GM21717 (cell line): ENCODE results near the gene GNLY.
A peak's percentile ranks its signal among the peaks of the same experiment; 100 is the strongest.
"Not testable (repeated sequence)": the region's sequence is repeated elsewhere in the genome, so short reads cannot be mapped to it uniquely, and the experiment has no call there.

Source experiments
- ATAC-seq: cut with Tn5 transposase; IDR thresholded peaks from one replicate; pipeline ENCODE4 v1.9.1; 2021; ENCODE audit warnings: mild to moderate bottlenecking, moderate library complexity; ENCODE audit not compliant: unreplicated experiment

Gene GNLY

GRCh38 chr2:85706599-85707296, 12.6 kb downstream of the GNLY start:
- no peak for ATAC-seq

- ATAC-seq: peak; percentile 50
Observed at GRCh38 chr2:85707304-85707703, 13.1 kb downstream of the GNLY start.

- ATAC-seq: no peak
Observed at GRCh38 chr2:85708641-85709040, 14.5 kb downstream of the GNLY start.

- ATAC-seq: no peak
Observed at GRCh38 chr2:85709401-85709811, 15.2 kb downstream of the GNLY start.

- ATAC-seq: no peak
Observed at GRCh38 chr2:85710687-85711577, 16.8 kb downstream of the GNLY start.

GRCh38 chr2:85711578-85712060, 17.5 kb downstream of the GNLY start:
- no peak for ATAC-seq

- no peak for ATAC-seq
Observed at GRCh38 chr2:85712336-85712735, 18.2 kb downstream of the GNLY start.

GRCh38 chr2:85712849-85713612, 18.9 kb downstream of the GNLY start:
- no peak for ATAC-seq

- ATAC-seq: no peak
Observed at GRCh38 chr2:85713836-85714235, 19.7 kb downstream of the GNLY start.

- ATAC-seq: not testable (repeated sequence)
Observed at GRCh38 chr2:85714421-85714820, 20.3 kb downstream of the GNLY start.

GRCh38 chr2:85714841-85715240, 20.7 kb downstream of the GNLY start:
- ATAC-seq: no peak

GRCh38 chr2:85716346-85716914, 22.3 kb downstream of the GNLY start:
- ATAC-seq: no peak

- ATAC-seq: no peak
Observed at GRCh38 chr2:85717308-85718008, 23.3 kb downstream of the GNLY start.

GRCh38 chr2:85718009-85718391, 23.8 kb downstream of the GNLY start:
- no peak for ATAC-seq

- ATAC-seq: no peak
Observed at GRCh38 chr2:85718885-85719492, 24.8 kb downstream of the GNLY start.

- ATAC-seq: no peak
Observed at GRCh38 chr2:85719609-85720240, 25.6 kb downstream of the GNLY start.

GRCh38 chr2:85720533-85720932, 26.4 kb downstream of the GNLY start:
- no peak for ATAC-seq

- ATAC-seq: no peak
Observed at GRCh38 chr2:85721641-85722040, 27.5 kb downstream of the GNLY start.

GRCh38 chr2:85722519-85722918, 28.4 kb downstream of the GNLY start:
- no peak for ATAC-seq
